Loucy (cell line): ENCODE data around the gene STAC2.

Source experiments
- CTCF ChIP-seq: fragments of 200-600 bp; sonication (generic); conservative IDR thresholded peaks from 2 replicates; pipeline ENCODE4 v1.5.1; 2014; ENCODE audit warnings: mild to moderate bottlenecking, antibody characterized with exemption, low read length
- EZH2phosphoT487 ChIP-seq: fragments of 200-600 bp; IDR thresholded peaks from 2 replicates; pipeline ENCODE4 v1.6.1; 2018; ENCODE audit warnings: antibody characterized with exemption, mild to moderate bottlenecking, moderate library complexity, borderline replicate concordance

GRCh38 chr17:39238311-39238972 lies 12.7 kb upstream of the STAC2 start:
- TF ChIP-seq CTCF = no peak
- TF ChIP-seq EZH2phosphoT487 = no peak
